SK-N-MC (cell line): ENCODE measurements around the gene PDE4C.

ENCODE experiments used
- EZH2 ChIP-seq: fragments of 200-600 bp; sonication (generic); IDR thresholded peaks from one replicate; pipeline ENCODE4 v1.6.1; 2017; ENCODE audit warnings: antibody characterized with exemption
- POLR2AphosphoS5 ChIP-seq: IDR thresholded peaks from 2 replicates; pipeline ENCODE4 v1.6.1; 2012; ENCODE audit warnings: mild to moderate bottlenecking, low read depth, low read length, borderline replicate concordance

DNA sequence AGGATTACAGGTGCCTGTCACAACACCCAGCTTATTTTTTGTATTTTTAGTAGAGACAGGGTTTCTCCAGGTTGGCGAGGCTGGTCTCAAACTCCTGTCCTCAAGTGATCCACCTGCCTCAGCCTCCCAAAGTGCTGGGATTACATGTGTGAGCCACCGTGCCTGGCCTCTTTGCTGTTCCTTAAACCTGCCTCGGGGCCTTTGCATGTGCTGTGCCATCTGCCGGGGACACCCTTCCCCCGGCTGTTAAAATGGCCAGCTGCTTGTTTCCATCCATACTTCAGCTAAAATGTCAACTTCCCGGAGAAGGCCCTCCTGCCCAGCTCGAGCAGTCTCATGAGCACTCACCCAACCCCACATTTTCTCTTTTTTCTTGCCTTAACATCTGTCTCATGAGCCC is 19.1 kb upstream of the PDE4C start:
- TF ChIP-seq EZH2 (no peak), POLR2AphosphoS5 (no peak)
